Hematopoietic multipotent progenitor cell (in vitro differentiated cells): ENCODE measurements around the gene CDC42EP5. TPM values are rescaled to one million over a fixed set of nuclear protein-coding genes. Genes with fewer than 3 reads are reported as not detected.
A peak's percentile ranks its signal among the peaks of the same experiment; 100 is the strongest.

Source experiments
- DNase-seq, 3 donors: peaks; one replicate each; pipeline ENCODE4 v3.0.0-alpha.2; 2011 to 2015; ENCODE audit warnings: low read depth in 2 of 3, low spot score in 2 of 3
- total RNA-seq: library from RNA; depleted of rRNA; stranded (reverse); fragments of >200 nt; gene quantifications from one replicate; pipeline ENCODE4 v1.2.3, GENCODE V29; 2012

CDC42EP5 gene
- total RNA-seq, 1 donor, result 0.54 TPM

DNA sequence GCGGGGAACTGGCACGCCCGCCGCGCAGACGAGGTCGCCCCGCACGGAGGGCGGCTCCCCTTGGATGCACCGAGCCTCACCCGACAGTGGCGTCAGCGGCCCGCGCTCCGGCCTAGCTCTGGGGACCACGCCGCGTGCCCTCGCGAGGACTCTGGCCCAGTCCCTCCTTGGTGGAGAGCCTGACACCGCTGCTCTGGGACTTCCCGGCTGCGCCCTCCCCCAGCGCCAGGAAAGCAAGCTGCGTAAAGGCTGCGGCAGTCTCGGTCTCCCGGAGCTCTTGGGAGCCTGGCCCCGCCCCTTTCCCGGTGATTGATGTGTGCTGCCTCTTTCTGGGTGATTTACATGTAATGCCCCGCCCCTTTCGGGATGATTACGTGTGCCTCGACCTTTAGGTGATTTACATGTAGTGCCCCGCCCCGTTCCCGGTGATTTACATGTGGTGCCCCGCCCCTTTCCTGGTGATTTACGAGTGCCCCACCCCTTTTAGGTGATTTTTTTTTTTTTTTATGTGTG, 9.5 kb downstream of the CDC42EP5 start, which contains the start of gene LENG9:
Gene LENG9 (minus strand): TSS at position 248 of the 513 bp plus-strand sequence. CDS start 252 bp downstream, outside the sequence.
- DNase-seq, result peak; percentile 83 to 99 (median 98)

DNA sequence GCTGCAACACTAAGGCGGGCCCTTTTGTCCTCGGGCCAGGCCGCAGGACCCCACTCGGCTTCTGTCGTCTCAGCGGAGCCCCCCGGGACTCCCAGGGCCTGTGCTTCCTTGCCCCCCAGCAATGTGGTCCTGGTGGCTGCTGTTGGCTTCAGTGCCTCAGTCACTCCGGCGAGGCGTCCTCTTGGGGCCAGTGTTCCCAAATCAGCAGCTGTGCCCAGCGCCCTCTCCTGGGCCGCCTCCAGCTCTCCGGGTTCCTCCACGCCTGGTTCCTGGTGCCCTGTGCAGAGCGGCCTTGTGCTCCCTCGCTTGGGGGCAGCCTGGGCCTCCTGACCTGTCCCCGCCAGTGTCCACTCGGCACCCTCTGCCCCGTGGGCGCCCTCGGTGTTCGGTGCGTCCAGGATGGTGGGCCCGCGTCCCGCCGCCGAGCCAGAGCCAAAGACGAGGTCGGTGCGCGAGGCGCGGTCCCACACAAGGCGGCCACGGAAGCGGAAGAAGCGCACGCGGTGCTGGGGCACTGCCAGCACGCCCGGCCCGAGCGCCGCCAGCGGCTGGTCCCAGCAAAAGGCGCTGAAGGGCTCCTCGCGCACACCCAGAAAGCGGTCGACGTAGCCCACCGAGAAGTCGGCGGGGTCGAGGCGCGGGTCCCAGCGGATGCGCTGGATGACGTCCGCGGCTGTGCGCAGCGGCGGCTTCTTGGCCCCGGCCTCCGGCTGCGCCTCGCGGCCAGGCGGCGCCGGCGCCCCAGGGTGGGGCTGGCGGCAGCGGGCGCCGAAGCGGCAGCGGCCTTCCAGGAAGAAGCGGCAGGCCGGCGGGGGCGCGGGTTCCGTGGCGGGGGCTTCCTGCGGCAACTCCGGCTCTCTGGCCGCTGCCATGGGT, 10.2 kb downstream of the CDC42EP5 start:
- peak; percentile 64 to 78 (median 73) for DNase-seq

DNA sequence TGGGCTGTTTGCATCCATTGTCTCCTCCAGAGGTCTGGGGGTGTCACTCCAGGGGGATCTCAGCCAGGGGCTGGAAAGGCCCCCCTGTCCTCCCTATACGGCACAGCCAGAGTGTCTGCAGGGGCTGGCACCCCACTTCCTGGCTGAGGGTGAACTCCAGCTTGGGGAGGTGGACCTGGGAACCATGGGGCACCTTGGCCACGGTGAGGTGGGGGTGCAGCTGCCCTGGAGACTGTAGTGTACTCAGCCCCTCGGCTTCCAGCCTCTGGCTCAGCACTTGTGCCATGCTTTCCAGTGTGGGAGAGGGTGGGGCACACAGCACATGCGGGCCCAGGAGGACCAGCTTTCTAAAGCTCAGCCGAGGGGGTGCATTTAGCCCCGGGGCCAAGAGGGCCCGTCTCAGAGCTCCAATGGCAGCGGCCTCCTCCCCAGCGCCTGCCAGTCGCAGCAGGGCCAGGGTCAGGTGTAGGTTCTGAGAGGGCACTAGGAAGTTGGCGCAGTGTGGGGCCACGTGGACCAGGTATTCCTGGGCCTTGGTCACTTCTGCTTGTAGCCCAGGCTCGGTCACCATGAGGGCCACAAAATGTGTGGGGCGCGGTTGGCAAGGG, 10.9 kb downstream of the CDC42EP5 start:
- DNase-seq, result no peak

DNA sequence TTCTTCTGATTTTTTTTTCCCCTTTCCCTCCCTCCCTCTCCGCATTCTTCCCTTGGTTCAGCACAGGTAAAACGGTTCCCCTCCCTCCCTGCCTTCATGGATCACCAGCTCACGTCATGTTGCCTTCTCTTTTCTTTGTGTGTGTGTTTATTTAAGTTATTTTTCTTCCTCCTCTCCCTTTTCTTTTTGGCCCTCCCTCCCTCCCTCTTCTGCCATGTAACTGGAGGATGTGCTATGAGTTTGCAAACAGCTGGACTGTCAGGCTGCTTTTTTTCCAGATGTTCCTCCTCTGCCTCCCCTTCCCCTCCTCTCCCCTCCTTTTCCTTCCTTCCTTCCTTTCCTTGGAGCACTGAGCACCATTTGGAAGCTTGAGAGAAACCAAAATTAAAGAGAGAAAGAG, 11.5 kb downstream of the CDC42EP5 start:
- DNase-seq, result no peak

DNA sequence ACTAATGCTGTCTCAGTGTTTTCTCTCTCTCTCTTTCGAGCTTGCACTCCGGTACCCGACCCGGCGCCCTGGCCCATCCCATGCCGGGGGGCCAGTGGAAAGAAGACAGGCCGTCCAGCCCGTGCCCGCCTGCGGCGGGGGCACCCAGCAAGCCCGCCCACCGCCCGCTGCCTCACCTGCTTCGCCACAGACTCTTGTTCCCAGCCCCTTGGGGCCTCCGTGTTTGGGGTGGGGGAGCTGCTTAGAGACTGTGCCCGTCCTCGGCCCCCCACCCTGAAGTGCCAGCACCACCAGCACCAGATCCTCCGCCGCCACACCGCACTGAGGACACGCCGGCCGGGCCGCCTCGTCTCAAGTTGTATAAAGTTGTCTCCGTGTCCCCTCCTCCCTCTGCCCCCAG, 11.9 kb downstream of the CDC42EP5 start:
- no peak for DNase-seq

DNA sequence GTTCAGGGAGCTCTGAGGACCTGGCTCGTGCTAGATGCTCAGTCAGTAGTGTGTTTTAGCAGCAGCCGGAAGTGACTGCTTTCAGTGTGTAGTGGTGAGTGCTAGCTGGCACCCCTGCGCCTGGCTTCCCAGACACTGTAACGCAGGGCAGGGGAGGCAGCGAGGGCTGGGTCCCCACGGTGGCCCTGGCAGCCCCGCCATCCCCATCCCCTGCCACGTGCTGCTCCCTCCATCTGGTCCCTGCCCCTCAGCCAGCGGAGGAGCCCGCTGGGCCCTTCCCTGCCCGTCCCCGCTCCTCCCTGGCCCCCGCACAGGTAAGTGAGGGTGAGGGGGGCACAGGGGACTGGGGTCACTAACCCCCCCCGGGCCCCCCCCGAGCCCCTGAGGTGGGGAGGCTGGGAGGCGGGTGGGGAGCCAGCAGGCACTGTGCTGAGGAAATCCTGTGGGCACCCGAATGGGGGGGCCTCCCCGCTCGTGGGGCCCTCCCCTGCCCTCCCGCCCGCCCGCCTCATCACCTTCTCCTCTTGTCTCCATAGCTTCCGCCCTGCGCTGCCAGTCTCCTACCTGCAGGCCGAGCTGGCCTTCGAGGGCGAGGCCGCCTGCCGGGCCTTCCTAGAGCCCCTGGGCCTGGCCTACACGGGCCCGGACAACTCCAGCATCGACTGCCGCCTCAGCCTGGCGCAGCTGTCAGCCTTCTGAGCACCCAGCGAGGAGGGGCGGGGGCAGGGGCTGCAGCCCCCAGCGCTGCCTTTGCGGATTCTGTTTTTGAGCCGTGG, 12.7 kb downstream of the CDC42EP5 start:
- no peak for DNase-seq

DNA sequence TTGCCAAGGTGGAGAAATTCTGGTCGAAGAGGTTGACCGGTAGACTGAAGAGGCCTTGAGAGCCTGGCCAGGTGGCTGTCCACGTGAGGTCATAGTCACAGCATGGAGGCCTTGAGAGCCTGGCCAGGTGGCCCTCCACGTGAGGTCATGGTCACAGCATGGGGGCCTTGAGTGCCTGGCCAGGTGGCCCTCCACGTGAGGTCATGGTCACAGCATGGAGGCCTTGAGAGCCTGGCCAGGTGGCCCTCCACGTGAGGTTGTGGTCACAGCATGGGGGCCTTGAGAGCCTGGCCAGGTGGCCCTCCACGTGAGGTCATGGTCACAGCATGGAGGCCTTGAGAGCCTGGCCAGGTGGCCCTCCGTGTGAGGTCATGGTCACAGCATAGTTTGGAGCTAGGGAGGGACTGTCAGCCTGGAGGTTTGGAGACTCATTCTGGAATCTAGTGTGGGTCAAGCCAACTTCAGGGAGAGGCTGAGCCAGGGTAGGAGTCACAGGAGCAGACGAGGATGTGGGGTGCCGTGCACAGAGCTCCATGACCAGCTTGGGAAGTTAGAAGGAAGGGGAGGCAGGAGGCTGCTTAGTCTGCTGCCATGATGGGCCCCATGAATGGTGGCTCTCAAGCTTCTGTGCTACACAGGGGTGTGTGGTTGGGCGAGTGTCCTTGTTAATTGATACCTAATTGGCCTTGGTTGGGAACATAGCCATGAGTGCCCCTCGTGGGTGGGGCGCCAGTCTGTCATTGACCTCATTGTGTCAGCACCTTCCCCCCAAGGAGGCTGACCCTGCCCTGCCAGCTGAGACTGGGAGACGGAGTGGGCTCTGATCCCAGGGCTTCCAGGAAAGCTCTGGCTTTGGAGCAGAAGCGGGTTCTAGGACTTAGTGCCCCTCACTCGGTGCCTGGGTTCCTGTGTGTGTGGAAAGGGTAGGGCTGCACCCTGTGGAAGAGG, 13.5 kb downstream of the CDC42EP5 start:
- no peak for DNase-seq

DNA sequence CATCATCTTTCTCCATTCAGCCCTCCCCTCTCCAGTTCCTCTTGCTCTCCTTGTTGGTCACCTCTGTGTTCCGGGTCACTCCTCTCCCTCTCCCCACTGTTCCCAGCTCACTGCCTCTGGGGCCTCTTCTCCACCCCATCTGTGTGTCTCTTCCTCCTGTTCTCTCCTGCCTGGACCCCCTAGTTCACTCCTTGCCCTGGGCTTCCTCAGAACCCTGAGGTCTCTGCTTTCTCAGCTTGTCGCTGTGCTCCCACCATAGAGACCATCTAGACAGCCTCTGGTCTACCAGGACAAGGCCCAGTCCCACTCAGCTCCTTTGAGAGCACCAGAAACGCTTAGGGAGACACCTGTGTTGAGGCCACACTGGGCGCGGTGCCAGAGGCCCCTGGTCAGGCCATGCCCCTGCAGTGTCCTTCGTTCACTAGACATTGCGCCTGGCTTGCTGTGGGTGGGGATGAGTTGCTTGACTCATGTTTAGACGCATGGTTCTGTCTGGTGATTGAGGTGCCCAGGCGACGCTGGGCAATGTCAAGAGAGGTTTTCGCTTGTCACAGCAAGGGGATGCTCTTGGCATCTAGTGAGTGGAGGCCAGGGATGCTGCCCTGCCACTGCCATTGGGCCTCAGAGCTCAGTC, 14.3 kb downstream of the CDC42EP5 start:
- DNase-seq, result no peak

DNA sequence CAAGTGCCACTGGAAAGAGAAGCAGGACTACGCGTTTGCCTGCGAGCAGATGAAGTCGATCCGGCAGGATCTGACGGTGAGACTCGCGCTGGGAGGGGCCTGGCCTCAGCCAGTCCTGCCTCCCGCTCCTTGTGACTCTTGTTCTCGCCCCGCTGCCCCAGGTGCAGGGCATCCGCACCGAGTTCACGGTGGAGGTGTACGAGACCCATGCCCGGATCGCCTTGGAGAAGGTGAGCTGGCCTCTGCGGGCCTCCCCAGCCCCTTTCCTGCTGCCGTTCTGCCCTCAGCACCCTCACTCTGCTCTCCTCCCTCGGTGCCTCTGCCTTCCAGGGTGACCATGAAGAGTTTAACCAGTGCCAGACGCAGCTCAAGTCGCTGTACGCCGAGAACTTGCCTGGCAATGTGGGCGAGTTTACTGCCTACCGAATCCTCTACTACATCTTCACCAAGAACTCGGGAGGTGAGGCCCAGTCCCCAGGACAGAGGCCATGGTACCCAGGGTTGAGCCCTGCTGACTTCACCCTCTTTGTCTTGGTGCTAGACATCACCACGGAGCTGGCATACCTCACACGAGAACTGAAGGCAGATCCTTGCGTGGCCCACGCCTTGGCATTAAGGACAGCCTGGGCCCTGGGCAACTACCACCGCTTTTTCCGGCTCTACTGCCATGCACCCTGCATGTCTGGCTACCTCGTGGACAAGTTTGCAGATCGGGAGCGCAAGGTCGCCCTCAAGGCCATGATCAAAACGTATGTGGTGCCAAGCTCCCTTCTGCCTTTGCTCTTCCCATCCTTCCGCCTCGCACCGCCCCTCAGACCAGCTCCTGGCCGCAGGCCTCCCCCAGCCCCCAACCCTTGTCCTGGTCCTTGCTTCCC, 15.1 kb downstream of the CDC42EP5 start:
- DNase-seq, result no peak

DNA sequence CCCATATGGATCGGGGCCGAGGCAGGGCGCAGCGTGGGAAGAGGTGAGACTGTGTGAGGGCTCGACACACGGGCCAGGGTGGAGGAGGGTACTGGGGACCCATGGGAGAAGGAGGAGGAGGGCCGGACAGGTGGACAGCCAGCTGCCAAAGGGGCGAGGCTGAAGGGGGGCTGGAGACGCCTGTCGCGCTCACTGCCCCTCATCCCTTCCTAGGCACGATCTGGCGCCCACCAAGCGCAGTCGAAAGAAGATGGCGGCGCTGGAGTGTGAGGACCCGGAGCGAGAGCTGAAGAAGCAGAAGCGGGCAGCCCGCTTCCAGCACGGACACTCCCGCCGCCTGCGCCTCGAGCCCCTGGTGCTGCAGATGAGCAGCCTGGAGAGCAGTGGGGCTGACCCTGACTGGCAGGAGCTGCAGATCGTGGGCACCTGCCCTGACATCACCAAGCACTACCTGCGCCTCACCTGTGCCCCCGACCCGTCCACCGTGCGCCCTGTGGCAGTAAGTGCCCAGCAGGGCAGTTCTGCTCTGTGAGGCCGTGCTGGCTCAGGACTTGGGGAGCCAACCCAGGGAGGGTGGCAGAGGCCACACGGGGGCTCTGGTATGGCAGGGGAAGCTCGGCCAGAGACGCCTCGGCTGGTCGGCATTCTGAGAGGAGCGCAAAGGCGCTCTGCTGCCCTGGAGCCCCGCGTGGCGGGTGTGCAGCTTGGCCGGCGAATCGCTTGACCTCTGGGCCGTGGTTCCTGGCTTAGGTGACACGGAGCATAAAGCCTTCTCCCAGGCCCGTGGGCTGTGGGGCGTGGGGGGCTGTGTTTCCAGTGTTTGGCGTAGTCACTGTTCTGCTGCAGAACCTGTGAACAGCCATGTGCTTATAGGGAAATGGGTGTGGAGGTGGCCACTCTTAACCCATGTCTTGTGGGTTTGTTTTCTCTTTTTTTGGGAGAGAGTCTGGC, 16.4 kb downstream of the CDC42EP5 start:
- no peak for DNase-seq

DNA sequence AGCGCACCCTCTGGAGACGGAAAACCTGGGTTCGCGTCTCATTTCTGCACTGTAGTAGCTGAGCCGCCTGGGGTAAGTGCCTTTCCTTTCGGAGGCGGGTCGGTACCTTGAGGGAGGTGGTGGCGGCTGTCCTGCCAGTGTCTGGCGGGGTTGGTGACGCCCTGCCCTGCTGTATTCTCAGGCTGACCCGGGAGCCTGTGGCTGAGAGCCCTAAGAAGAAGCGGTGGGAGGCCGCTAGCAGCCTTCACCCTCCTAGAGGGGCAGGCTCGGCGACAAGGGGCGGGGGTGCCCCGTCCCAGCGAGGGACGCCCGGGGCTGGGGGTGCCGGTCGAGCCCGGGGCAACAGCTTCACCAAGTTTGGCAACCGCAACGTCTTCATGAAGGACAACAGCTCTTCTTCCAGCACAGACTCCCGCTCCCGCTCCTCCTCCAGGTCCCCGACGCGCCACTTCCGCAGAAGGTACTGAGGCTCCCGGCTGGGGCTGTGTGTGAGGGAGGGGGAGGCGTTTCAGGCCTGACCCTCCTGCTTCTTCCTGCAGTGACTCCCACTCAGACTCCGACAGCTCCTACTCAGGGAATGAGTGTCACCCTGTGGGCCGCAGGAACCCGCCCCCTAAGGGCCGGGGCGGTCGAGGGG, 17.2 kb downstream of the CDC42EP5 start:
- no peak for DNase-seq

DNA sequence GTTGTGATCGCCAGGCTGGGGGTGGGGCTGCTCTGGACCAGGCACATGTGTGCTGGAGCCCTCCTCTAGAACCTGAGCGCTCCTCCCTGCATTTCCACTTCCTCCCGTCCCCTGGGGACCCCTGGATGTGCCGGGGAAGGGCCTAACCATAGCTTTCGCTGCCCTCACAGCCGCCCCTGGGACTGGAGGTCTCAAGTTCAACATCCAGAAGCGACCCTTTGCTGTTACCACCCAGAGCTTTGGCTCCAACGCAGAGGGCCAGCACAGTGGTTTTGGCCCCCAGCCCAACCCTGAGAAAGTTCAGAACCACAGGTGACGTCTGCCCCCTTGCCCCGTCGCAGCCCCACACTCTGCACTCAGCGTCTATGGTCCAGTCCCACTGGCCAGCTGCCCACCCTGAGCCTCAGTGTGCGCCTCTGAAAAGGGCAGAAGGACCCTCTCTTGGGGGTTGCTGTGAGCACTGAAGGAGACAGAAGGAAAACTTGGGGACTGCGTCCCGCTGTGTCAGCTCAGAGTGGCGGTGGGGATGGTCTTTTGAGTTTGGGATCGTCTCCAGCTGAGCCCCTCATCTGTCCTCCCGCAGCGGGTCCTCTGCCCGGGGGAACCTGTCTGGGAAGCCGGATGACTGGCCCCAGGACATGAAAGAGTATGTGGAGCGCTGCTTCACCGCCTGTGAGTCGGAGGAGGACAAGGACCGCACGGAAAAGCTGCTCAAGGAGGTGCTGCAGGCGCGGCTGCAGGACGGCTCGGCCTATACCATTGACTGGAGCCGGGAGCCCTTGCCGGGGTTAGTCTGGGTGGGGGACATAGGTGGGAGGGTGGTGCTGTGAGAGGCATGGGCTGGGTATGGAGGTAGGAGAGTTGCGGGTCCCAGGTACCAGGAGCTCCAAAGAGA, 18.1 kb downstream of the CDC42EP5 start:
- no peak for DNase-seq

DNA sequence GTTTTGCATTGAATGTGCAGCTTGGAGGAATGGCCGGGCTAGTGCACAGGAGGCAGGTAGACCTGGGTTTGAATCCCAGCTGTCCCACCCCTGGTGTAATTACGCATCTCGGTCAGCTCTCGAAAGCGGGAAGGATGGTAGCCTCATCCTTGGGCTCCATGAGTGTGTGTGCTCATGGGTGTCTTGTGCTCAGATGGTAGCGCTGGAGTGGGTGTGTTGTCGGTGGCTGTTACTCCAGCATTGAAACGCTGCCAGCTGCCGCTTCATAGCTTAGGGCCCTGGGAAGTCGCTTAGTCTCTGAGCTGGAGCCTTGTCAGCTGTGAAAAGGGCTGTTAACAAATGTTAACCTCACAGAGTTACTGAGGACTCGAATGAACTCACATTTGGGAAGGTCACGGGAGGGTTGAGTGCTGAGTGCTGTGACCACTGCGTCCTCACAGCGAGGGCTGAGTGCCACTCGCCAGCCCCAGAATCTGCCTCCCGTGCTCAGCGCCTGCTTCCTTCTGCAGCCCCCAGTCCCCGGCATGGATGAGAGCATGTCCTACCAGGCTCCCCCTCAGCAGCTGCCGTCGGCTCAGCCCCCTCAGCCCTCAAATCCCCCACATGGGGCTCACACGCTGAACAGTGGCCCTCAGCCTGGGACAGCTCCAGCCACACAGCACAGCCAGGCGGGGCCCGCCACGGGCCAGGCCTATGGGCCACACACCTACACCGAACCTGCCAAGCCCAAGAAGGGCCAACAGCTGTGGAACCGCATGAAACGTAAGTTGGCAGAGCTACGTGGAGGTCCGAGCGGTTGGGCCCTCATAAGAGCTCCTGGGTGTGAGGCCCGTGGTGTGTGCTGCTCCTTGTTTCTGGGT, 18.9 kb downstream of the CDC42EP5 start:
- DNase-seq, result no peak

DNA sequence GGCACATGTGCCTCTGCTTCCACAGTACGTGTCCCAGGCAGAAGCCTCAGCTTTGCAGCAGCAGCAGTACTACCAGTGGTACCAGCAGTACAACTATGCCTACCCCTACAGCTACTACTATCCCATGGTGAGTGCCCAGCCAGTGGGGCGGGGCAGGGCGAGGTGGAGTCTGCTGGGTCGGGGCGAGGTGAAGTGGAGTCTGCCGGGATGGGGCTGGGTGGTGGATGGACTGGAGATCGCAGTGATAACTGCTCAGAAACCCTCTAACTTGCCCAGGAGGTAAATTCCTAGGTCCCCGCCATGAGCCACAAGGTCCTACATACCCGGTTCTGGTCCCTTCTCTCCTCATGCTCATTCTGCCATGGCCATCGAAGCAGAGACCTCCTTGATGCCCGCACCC, 20.5 kb downstream of the CDC42EP5 start:
- DNase-seq, result no peak

DNA sequence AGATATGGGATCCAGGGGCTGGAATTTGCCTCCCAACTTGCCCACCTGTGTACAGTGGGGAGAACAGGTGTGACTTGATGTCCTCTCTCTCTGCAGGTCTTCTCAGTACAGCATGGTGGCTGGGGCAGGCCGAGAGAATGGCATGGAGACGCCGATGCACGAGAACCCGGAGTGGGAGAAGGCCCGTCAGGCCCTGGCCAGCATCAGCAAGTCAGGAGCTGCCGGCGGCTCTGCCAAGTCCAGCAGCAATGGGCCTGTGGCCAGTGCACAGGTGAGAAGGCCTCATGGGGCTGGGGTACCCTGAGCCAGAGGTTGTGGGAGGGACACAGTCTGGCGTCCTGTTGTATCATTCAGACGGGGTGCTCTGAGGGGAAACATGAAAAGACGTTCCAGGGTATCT, 21.1 kb downstream of the CDC42EP5 start:
- DNase-seq, result no peak
